Daoy (cell line): ENCODE measurements around the gene USP30. TPM values are rescaled to one million over a fixed set of nuclear protein-coding genes. Genes with fewer than 3 reads are reported as not detected.
"Not testable (repeated sequence)": the region's sequence is repeated elsewhere in the genome, so short reads cannot be mapped to it uniquely, and the experiment has no call there.

Experiments used
- DNase-seq: peaks from one replicate; pipeline ENCODE4 v3.0.0-alpha.2; 2015; ENCODE audit warnings: low read depth
- total RNA-seq: library from RNA; depleted of rRNA; stranded (reverse); fragments of >200 nt; shearing (Covaris generic); gene quantifications from 2 replicates; pipeline ENCODE4 v1.2.3, GENCODE V29; 2014; rRNA removed

USP30 gene, protein sequence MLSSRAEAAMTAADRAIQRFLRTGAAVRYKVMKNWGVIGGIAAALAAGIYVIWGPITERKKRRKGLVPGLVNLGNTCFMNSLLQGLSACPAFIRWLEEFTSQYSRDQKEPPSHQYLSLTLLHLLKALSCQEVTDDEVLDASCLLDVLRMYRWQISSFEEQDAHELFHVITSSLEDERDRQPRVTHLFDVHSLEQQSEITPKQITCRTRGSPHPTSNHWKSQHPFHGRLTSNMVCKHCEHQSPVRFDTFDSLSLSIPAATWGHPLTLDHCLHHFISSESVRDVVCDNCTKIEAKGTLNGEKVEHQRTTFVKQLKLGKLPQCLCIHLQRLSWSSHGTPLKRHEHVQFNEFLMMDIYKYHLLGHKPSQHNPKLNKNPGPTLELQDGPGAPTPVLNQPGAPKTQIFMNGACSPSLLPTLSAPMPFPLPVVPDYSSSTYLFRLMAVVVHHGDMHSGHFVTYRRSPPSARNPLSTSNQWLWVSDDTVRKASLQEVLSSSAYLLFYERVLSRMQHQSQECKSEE
- 6.3 and 13.9 TPM in 2 replicates for total RNA-seq

GRCh38 chr12:109052414-109053323, at the start of gene USP30:
TSS of gene USP30 (plus strand) at chr12:109052576. CDS start at chr12:109052679, 103 bp downstream.
- DNase-seq = peak; percentile 85

DNA sequence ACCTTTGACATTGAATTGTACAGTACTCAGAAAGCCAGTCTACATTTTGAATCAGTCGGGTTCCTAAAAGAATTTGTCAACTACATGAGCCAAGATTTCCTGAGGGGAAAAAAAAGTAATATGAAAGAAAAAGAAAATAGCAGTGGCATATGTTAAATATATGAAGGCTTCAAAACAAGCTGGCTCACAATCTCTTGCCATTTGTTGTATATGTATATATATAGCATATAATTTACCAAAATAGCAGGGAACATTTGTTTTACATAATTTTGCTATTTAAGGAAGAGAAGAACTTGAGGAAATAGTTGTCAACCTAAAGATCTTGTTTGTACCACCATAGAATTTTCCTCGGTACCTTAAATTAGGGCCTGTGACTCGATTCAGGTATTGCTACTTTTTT, 48.4 kb upstream of the USP30 start:
- no peak for DNase-seq

DNA sequence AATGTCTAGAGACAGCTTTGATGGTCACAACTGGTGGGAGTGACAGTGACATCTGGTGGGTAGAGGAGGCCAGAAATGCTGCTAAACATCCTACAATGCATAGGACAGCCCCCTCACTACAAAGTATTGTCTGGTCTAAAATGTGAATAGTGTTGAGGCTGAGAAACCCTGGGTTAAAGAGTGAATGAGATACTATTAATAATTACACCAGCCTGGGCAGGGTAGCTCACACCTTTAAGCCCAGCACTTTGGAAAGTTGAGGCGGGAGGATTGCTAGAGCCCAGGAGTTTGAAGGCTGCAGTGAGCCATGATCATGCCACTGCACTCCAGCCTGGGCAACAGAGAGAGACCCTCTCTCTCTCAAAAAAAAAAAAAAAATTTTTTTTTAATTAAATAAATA, 42.6 kb upstream of the USP30 start:
- DNase-seq = no peak

- no peak for DNase-seq
These were observed 42.1 kb upstream of the USP30 start for GRCh38 chr12:109010259-109010658.

DNA sequence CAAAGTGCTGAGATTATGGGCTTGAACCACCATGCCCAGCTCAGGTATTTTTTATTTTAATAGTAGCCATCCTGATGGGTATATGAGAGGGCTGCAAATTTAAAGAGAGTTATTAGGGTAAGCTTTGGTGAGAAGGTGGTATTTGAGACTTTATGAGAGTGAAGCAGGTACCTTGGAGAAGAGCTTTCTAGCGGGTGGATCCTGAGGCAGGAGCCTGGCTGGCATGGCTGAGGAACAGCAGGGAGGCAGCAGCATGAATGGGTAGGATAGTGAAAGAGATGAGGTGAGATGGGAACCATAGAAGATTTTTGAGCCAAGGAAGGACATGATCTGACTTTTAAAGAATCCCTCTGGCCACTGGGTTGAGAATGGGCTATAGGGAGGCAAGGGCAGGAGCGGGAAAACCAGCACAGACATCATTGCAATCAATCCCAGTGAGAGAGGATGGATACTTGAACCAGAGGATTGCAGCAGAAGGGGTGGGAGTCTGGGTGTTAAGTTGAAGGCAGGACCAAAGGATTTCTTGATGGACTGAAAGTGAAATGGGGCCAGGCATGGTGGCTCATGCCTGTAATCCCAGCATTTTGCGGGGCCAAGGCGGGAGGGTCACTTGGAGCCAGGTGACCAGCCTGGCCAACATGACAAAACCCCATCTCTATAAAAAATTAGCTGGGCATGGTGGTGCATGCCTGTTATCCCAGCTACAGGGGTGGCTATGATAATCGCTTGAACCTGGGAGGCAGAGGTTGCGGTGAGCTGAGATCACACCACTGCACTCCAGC, 37.2 kb upstream of the USP30 start:
- DNase-seq = no peak

DNA sequence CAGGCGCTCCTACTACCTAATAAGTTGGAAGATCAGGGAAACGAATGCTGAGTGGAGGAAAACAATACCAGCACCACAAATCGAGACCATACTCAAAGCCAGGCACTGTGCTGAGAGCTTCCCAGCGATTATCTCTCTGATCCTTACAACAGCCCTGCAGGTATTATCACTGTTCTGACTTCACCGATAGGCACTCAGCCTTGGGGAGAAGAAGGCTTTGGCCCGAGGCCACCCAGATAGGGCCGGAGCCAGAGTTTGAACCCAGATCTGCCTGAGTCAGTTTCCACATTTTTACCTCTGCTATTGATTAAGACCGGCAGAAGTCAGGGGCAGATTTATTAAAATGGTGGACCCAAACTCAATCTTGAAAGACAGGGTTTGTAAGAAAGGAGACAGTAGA, 36.4 kb upstream of the USP30 start:
- no peak for DNase-seq

- DNase-seq = no peak
These were observed 35.4 kb upstream of the USP30 start for GRCh38 chr12:109016978-109017377.

DNA sequence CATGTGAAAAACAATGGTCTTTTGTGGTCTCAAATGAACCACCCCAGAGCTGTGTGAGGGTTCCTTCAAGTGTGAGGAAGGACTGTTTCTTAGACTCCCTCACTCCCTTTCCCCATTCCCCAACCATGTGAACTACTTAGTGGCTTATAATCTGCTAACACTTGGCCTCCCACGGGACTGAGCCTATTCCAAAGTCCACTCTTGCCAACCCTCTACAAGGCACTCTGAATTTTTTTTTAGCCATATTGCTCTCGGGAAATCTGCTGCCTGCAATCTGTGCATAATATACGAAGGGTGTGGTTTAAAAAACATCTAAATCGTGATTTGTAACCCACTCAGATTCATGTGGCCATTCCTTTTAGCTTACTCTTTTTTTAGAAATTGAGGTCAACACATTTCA, 34.1 kb upstream of the USP30 start:
- DNase-seq = no peak

GRCh38 chr12:109020146-109020795, 32.1 kb upstream of the USP30 start:
- DNase-seq = no peak

DNA sequence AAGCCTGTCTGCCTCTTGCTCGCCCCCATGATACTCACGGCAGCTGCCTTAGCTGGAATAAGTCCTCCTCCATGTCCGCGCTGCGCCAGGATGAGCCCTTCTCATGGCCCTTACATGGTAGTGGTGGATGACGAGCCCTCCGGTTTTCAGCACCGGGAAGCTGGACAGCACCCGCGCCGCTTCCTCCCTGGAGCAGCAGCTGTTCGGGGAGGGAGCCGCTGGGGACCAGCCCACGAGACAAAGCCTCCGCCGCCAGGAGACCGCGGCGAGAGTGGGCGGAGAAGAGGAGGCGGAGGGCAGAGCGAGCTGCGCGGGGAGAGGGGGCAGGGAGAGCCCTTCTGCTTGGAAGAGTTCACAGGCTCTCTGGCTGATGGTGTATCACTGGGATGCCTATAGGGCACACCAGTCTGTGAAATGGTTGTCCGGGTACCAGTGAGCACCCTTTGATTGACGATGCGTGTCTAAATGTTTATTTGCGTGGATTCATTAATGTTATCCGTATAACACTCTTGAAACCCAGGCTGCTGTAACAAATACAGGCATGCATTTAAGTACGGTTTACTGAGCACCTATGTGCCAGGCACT, 31.5 kb upstream of the USP30 start, which contains the start of gene SVOP:
Gene SVOP, minus strand, starts transcription at position 273 of the 585 bp plus-strand sequence. Its CDS starts 200 bp downstream, at position 73.
- DNase-seq = peak; percentile 84

GRCh38 chr12:109027767-109028166, 24.6 kb upstream of the USP30 start:
- DNase-seq = no peak

- DNase-seq = not testable (repeated sequence)
These were observed 23.8 kb upstream of the USP30 start for GRCh38 chr12:109028624-109029023.

- no peak for DNase-seq
These were observed 23.0 kb upstream of the USP30 start for GRCh38 chr12:109029411-109029810.

GRCh38 chr12:109033239-109034196, 18.9 kb upstream of the USP30 start:
- DNase-seq = no peak

DNA sequence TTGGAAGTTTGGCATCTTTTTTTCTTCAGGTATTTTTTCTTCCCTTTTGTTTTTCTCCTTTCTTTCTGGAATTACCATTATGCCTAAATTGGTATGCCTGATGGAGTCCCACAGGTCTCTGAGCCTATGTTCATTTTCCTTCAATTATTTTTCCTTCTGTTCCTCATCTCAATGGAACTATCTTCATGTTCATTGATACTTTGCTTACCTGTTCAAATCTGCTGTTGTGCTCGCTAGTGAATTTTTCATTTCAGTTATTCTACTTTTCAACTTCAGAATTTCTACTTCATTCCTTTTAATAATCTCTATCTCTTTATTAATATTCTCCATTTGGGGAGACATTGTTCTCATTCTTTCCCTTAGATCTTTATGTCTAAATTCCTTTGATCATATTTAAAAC, 15.4 kb upstream of the USP30 start:
- no peak for DNase-seq

DNA sequence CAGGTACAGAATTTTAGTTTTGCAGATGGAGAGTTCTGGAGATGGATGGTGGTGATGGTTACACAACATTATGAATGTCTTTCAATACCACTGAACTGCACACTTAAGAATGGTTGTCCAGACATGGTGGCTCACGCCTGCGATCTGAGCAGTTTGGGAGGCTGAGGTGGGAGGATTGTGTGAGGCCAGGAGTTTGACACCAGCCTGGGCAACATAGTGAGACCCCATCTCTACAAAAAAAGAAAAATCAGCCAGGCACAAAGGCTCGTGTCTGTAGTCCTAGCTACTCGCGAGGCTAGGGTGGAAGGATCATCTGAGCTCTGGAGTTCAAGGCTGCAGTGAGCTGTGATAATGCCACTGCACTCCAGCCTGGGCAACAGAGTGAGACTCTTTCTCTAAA, 8.1 kb upstream of the USP30 start:
- DNase-seq = no peak

- peak; percentile 15 for DNase-seq
These were observed 5.1 kb upstream of the USP30 start for GRCh38 chr12:109047081-109047805.

DNA sequence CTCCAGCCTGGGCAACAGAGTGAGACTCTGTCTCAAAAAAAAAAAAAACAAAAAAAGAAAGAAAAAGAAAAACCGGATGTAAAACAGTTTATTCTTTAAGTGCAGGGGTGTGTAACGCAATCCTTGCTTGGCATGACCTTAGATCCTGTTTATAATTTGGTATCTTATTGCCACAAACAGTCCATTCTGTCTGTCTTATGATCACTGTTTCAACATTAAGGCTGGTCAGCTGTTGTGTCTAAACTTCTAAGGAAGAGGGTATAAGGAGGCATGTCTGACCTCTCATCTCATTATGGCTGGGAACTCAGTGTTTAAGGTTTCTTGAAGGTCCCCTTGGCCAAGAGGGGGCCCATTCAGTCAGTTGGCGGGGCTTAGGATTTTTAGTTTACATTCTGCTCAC, 3.7 kb upstream of the USP30 start:
- DNase-seq = not testable (repeated sequence)

GRCh38 chr12:109049794-109050193, 2.6 kb upstream of the USP30 start:
- not testable (repeated sequence) for DNase-seq
